H54 (cell line): Measurements from ENCODE around the gene SFXN3.

Source experiments
- DNase-seq: peaks from one replicate; pipeline ENCODE4 v3.0.0; 2011; ENCODE audit warnings: low spot score, mixed read lengths; ENCODE audit not compliant: insufficient read length
- FAIRE-seq: peaks from 3 replicates; lab custom pipeline; 2011; peaks lifted over from hg19 to GRCh38; lab: Jason Lieb, UNC
- POLR2A ChIP-seq: IDR thresholded peaks from 2 replicates; pipeline ENCODE4 v1.6.1; 2011; ENCODE audit warnings: low read depth, mild to moderate bottlenecking, low read length

Gene SFXN3

GRCh38 chr10:101006593-101007098 is 24.4 kb upstream of the SFXN3 start:
- DNase-seq (no peak), FAIRE-seq (no peak)
- TF ChIP-seq POLR2A, result no peak

GRCh38 chr10:101007099-101007711 is 23.8 kb upstream of the SFXN3 start:
- TF ChIP-seq POLR2A, result no peak
- FAIRE-seq, result no peak

GRCh38 chr10:101007915-101008822 is 22.9 kb upstream of the SFXN3 start:
- no peak for DNase-seq
- no peak for TF ChIP-seq POLR2A
- FAIRE-seq, result no peak

More at GRCh38 chr10:101007099-101007711, 23.8 kb upstream of the SFXN3 start:
- DNase-seq, result no peak

- no peak for TF ChIP-seq POLR2A
- no peak for DNase-seq
- FAIRE-seq, result no peak
Measured at GRCh38 chr10:101008823-101009423, 22.1 kb upstream of the SFXN3 start.

GRCh38 chr10:101010329-101010728 is 20.7 kb upstream of the SFXN3 start:
- TF ChIP-seq POLR2A, result no peak
- no peak for FAIRE-seq
- DNase-seq, result no peak

GRCh38 chr10:101011517-101012423 is 19.3 kb upstream of the SFXN3 start:
- no peak for DNase-seq

GRCh38 chr10:101012525-101013364 is 18.3 kb upstream of the SFXN3 start:
- no peak for FAIRE-seq
- TF ChIP-seq POLR2A, result no peak
- peak; percentile 94 for DNase-seq

More at GRCh38 chr10:101011517-101012423, 19.3 kb upstream of the SFXN3 start:
- TF ChIP-seq POLR2A, result no peak
- no peak for FAIRE-seq

GRCh38 chr10:101013365-101013825 is 17.6 kb upstream of the SFXN3 start:
- FAIRE-seq (no peak), DNase-seq (no peak)
- no peak; the same call in 1 of the 2 replicates for TF ChIP-seq POLR2A

GRCh38 chr10:101014230-101014884 is 16.7 kb upstream of the SFXN3 start:
- FAIRE-seq (no peak), DNase-seq (no peak)
- no peak for TF ChIP-seq POLR2A

GRCh38 chr10:101014966-101015581 is 16.0 kb upstream of the SFXN3 start:
- TF ChIP-seq POLR2A, result no peak
- DNase-seq (peak; percentile 87), FAIRE-seq (no peak)

- DNase-seq (no peak), FAIRE-seq (no peak)
- no peak for TF ChIP-seq POLR2A
Measured at GRCh38 chr10:101015582-101015973, 15.5 kb upstream of the SFXN3 start.
